ENCODE results near the gene SYCP2L.
"Not testable (repeated sequence)": the region's sequence is repeated elsewhere in the genome, so short reads cannot be mapped to it uniquely, and the experiment has no call there.

The SYCP2L gene

GRCh38 chr6:10886691-10887502, at the start of gene SYCP2L:
SYCP2L (plus strand) TSS chr6:10887052; CDS start chr6:10887127, 75 bp downstream.
- peak; percentile 82 for DNase-seq (ENCODE audit: insufficient read length, low spot score)

GRCh38 chr6:10837622-10837994, 49.2 kb upstream of the SYCP2L start:
- DNase-seq (ENCODE audit: insufficient read length, low spot score) (no peak), FAIRE-seq (no peak)

More at GRCh38 chr6:10886691-10887502, at the start of gene SYCP2L:
- peak; percentile 46 for FAIRE-seq

GRCh38 chr6:10837995-10838793, 48.7 kb upstream of the SYCP2L start, which contains the start of gene MAK:
MAK (minus strand) TSS chr6:10838539; CDS start chr6:10830648, 7,891 bp downstream.
- FAIRE-seq (peak; percentile 96), DNase-seq (ENCODE audit: insufficient read length, low spot score) (peak; percentile 93)

GRCh38 chr6:10838794-10839333, 48.0 kb upstream of the SYCP2L start:
- FAIRE-seq = peak; percentile 69
- DNase-seq (ENCODE audit: insufficient read length, low spot score) = no peak

GRCh38 chr6:10843554-10843953, 43.3 kb upstream of the SYCP2L start:
- DNase-seq (ENCODE audit: insufficient read length, low spot score) (no peak), FAIRE-seq (no peak)

GRCh38 chr6:10847684-10848083, 39.2 kb upstream of the SYCP2L start:
- DNase-seq (ENCODE audit: insufficient read length, low spot score) = no peak
- no peak for FAIRE-seq

GRCh38 chr6:10849901-10850300, 37.0 kb upstream of the SYCP2L start:
- no peak for FAIRE-seq
- no peak for DNase-seq (ENCODE audit: insufficient read length, low spot score)

- FAIRE-seq = no peak
- no peak for DNase-seq (ENCODE audit: insufficient read length, low spot score)
Observed at GRCh38 chr6:10850728-10851127, 36.1 kb upstream of the SYCP2L start.

- FAIRE-seq = no peak
- DNase-seq (ENCODE audit: insufficient read length, low spot score) = no peak
Observed at GRCh38 chr6:10852361-10852960, 34.4 kb upstream of the SYCP2L start.

- FAIRE-seq; DNase-seq (ENCODE audit: insufficient read length, low spot score): not testable (repeated sequence)
Observed at GRCh38 chr6:10853849-10854300, 33.0 kb upstream of the SYCP2L start.

- FAIRE-seq (no peak), DNase-seq (ENCODE audit: insufficient read length, low spot score) (no peak)
Observed at GRCh38 chr6:10854922-10855632, 31.8 kb upstream of the SYCP2L start.

GRCh38 chr6:10857259-10857658, 29.6 kb upstream of the SYCP2L start:
- no peak for FAIRE-seq

GRCh38 chr6:10861086-10861485, 25.8 kb upstream of the SYCP2L start:
- FAIRE-seq (no peak), DNase-seq (ENCODE audit: insufficient read length, low spot score) (no peak)

More at GRCh38 chr6:10857259-10857658, 29.6 kb upstream of the SYCP2L start:
- no peak for DNase-seq (ENCODE audit: insufficient read length, low spot score)

- no peak for FAIRE-seq
- no peak for DNase-seq (ENCODE audit: insufficient read length, low spot score)
Observed at GRCh38 chr6:10862361-10862760, 24.5 kb upstream of the SYCP2L start.

GRCh38 chr6:10863031-10863430, 23.8 kb upstream of the SYCP2L start:
- not testable (repeated sequence) for DNase-seq (ENCODE audit: insufficient read length, low spot score); FAIRE-seq

GRCh38 chr6:10866709-10867108, 20.1 kb upstream of the SYCP2L start:
- not testable (repeated sequence) for FAIRE-seq; DNase-seq (ENCODE audit: insufficient read length, low spot score)

GRCh38 chr6:10867952-10868351, 18.9 kb upstream of the SYCP2L start:
- FAIRE-seq = no peak
- no peak for DNase-seq (ENCODE audit: insufficient read length, low spot score)

GRCh38 chr6:10873374-10873773, 13.5 kb upstream of the SYCP2L start:
- no peak for FAIRE-seq
- DNase-seq (ENCODE audit: insufficient read length, low spot score) = no peak

- DNase-seq (ENCODE audit: insufficient read length, low spot score) = no peak
- FAIRE-seq = no peak
Observed at GRCh38 chr6:10874207-10874606, 12.6 kb upstream of the SYCP2L start.

- FAIRE-seq = no peak
Observed at GRCh38 chr6:10875026-10875425, 11.8 kb upstream of the SYCP2L start.

More at GRCh38 chr6:10875026-10875425, 11.8 kb upstream of the SYCP2L start:
- DNase-seq (ENCODE audit: insufficient read length, low spot score) = no peak
